HepG2 (cell line): ENCODE results near the gene TADA1. TPM values are rescaled to one million over a fixed set of nuclear protein-coding genes. Genes with fewer than 3 reads are reported as not detected.

Experiments used
- CREBL2 ChIP-seq: sonication (generic); formaldehyde crosslinking; IDR thresholded peaks from 2 replicates; pipeline ENCODE4 v1.8.1; 2023; ENCODE audit warnings: missing genetic modification reagents, mild to moderate bottlenecking, borderline replicate concordance
- E2F5 ChIP-seq: sonication (generic); formaldehyde crosslinking; conservative IDR thresholded peaks from 2 replicates; pipeline ENCODE4 v1.4.0; 2020; ENCODE audit warnings: missing genetic modification reagents
- ELK4 ChIP-seq: sonication (generic); formaldehyde crosslinking; IDR thresholded peaks from 2 replicates; pipeline ENCODE4 v1.9.0; 2021; ENCODE audit warnings: missing genetic modification reagents, borderline replicate concordance
- HINFP ChIP-seq: sonication (generic); formaldehyde crosslinking; IDR thresholded peaks from 2 replicates; pipeline ENCODE4 v1.4.0; 2020; ENCODE audit warnings: low read depth, mild to moderate bottlenecking, missing genetic modification reagents
- HMG20B ChIP-seq: conservative IDR thresholded peaks from 2 replicates; pipeline ENCODE4 v1.6.1; 2016; ENCODE audit warnings: missing genetic modification reagents, missing compliant biosample characterization
- KMT2B ChIP-seq: IDR thresholded peaks from 2 replicates; pipeline ENCODE4 v1.6.1; 2016; ENCODE audit warnings: missing genetic modification reagents, missing compliant biosample characterization
- NFE2L2 ChIP-seq: fragments of 150-350 bp; IDR thresholded peaks from 2 replicates; pipeline ENCODE4 v1.6.1; 2014; ENCODE audit warnings: low read length
- PBX3 ChIP-seq: sonication (generic); formaldehyde crosslinking; IDR thresholded peaks from 2 replicates; pipeline ENCODE4 v1.8.1; 2023; ENCODE audit warnings: missing genetic modification reagents, inconsistent platforms, borderline replicate concordance
- PLRG1 ChIP-seq: fragments of 450-650 bp; conservative IDR thresholded peaks from 2 replicates; pipeline ENCODE4 v1.6.1; 2016
- RBM22 ChIP-seq: fragments of 200-400 bp; formaldehyde crosslinking; optimal IDR thresholded peaks from 2 replicates; pipeline ENCODE3; 2017; ENCODE audit warnings: mild to moderate bottlenecking, low read length, moderate library complexity
- SALL2 ChIP-seq: sonication (generic); formaldehyde crosslinking; IDR thresholded peaks from 2 replicates; pipeline ENCODE4 v1.8.1; 2023; ENCODE audit warnings: mild to moderate bottlenecking, missing genetic modification reagents, inconsistent platforms
- SNAI1 ChIP-seq: sonication (generic); formaldehyde crosslinking; IDR thresholded peaks from 2 replicates; pipeline ENCODE4 v1.5.0; 2020; ENCODE audit warnings: mild to moderate bottlenecking, missing genetic modification reagents, borderline replicate concordance
- SNRNP70 ChIP-seq: fragments of 200-400 bp; formaldehyde crosslinking; IDR thresholded peaks from 2 replicates; pipeline ENCODE4 v1.6.1; 2017; ENCODE audit warnings: mild to moderate bottlenecking, low read depth, low read length, moderate library complexity
- SOX5 ChIP-seq: IDR thresholded peaks from 2 replicates; pipeline ENCODE4 v1.6.1; 2016; ENCODE audit warnings: borderline replicate concordance
- TBX3 ChIP-seq: fragments of 450-650 bp; IDR thresholded peaks from 2 replicates; pipeline ENCODE4 v1.6.1; 2017; ENCODE audit warnings: antibody characterized with exemption, mild to moderate bottlenecking, inconsistent platforms, borderline replicate concordance
- U2AF2 ChIP-seq: fragments of 200-400 bp; formaldehyde crosslinking; IDR thresholded peaks from 2 replicates; pipeline ENCODE4 v1.6.1; 2017; ENCODE audit warnings: low read depth, mild to moderate bottlenecking, low read length
- ZNF331 ChIP-seq: sonication (generic); formaldehyde crosslinking; IDR thresholded peaks from 2 replicates; pipeline ENCODE4 v1.4.0; 2020; ENCODE audit warnings: missing genetic modification reagents
- ZNF446 ChIP-seq: sonication (generic); formaldehyde crosslinking; IDR thresholded peaks from 2 replicates; pipeline ENCODE4 v1.5.0; 2020; ENCODE audit warnings: mild to moderate bottlenecking, missing genetic modification reagents
- ZNF570 ChIP-seq: sonication (generic); formaldehyde crosslinking; IDR thresholded peaks from 2 replicates; pipeline ENCODE4 v1.4.0; 2020; ENCODE audit warnings: mild to moderate bottlenecking, missing genetic modification reagents, borderline replicate concordance
- ZNF597 ChIP-seq: sonication (generic); formaldehyde crosslinking; IDR thresholded peaks from 2 replicates; pipeline ENCODE4 v1.5.0; 2020; ENCODE audit warnings: missing genetic modification reagents
- ZNF75D ChIP-seq: sonication (generic); formaldehyde crosslinking; IDR thresholded peaks from 2 replicates; pipeline ENCODE4 v1.8.1; 2023; ENCODE audit warnings: missing genetic modification reagents, mild to moderate bottlenecking, borderline replicate concordance
- ZNF883 ChIP-seq: sonication (generic); formaldehyde crosslinking; IDR thresholded peaks from 2 replicates; pipeline ENCODE4 v1.5.1; 2020; ENCODE audit warnings: mild to moderate bottlenecking, missing genetic modification reagents; ENCODE audit errors: not compliant biosample characterization
- polyA plus RNA-seq, 8 experiments: library from polyadenylated mRNA; depleted of rRNA in 3 of 8; stranded (reverse) in 7 of 8; unstranded in 1 of 8; fragments of >200 nt; fragmentation: Illumina TruSeq in 4 of 8; extraction: Trizol in 4 of 8; gene quantifications; 2 replicates each; pipeline versions ENCODE4 v1.2.1 to v1.2.3, GENCODE V29; 2011 to 2016; ENCODE audit warnings: low read depth in 4 of 8, missing spikeins in 1 of 8, mixed read lengths in 1 of 8; ENCODE audit not compliant: insufficient read depth in 1 of 8
- total RNA-seq, 5 experiments: library from RNA; depleted of rRNA; stranded (reverse); fragments of >200 nt; fragmentation: Illumina TruSeq; extraction: Trizol; gene quantifications; 2 replicates each; pipeline ENCODE4 v1.2.3, GENCODE V29; 2016; ENCODE audit warnings: low read depth in 1 of 5

Gene TADA1
- total and polyA plus RNA-seq, 2 of the 13 experiments (the other 11 are each of a cell fraction or from before 2014, with no cell fraction given): 28.3 to 29.1 TPM

- TF ChIP-seq ZNF570 (CRISPR knock-in tag) (peak; percentile 86; the same call in 1 of the 2 replicates), TBX3 (no peak), E2F5 (CRISPR knock-in tag) (peak; percentile 70; the same call in 1 of the 2 replicates), ZNF446 (peak; percentile 84), ZNF597 (CRISPR knock-in tag) (no peak), U2AF2 (no peak), ZNF75D (CRISPR knock-in tag) (no peak), HINFP (CRISPR knock-in tag) (0 out of 2 replicates have a peak, but pooled peaks have one; percentile 67), ELK4 (CRISPR knock-in tag) (peak; percentile 50; the same call in 1 of the 2 replicates), ZNF883 (CRISPR knock-in tag) (peak; percentile 92), PLRG1 (no peak), SNRNP70 (no peak), PBX3 (CRISPR knock-in tag) (0 out of 2 replicates have a peak, but pooled peaks have one; percentile 38), ZNF331 (peak; percentile 15; the same call in 1 of the 2 replicates), SOX5 (CRISPR knock-in tag) (no peak), HMG20B (CRISPR knock-in tag) (0 out of 2 replicates have a peak, but pooled peaks have one; percentile 35), KMT2B (CRISPR knock-in tag) (peak; percentile 78), SALL2 (CRISPR knock-in tag) (0 out of 2 replicates have a peak, but pooled peaks have one; percentile 90), SNAI1 (no peak), RBM22 (no peak), CREBL2 (CRISPR knock-in tag) (peak; percentile 57; the same call in 1 of the 2 replicates), NFE2L2 (no peak)
These were observed 37.1 kb downstream of the TADA1 start, which contains the start of gene POGK (continued) for GRCh38 chr1:166838766-166839599.
